Activated CD8-positive, alpha-beta memory T cell treated with anti-CD3 and anti-CD28 coated beads, Interleukin-2, amount 50 U/mL, for 24 hours (primary cell): ENCODE results near the gene TRAP1.
"Not testable (repeated sequence)": the region's sequence is repeated elsewhere in the genome, so short reads cannot be mapped to it uniquely, and the experiment has no call there.

Experiments
- DNase-seq: peaks from one replicate; pipeline ENCODE4 v3.0.0-alpha.2; 2020; ENCODE audit errors: extremely low read depth

TRAP1 gene

GRCh38 chr16:3736116-3736515, 18.8 kb upstream of the TRAP1 start:
- no peak for DNase-seq

GRCh38 chr16:3735541-3735940, 18.2 kb upstream of the TRAP1 start:
- DNase-seq = no peak

- DNase-seq = no peak
Observed at GRCh38 chr16:3734758-3735221, 17.5 kb upstream of the TRAP1 start.

GRCh38 chr16:3734084-3734757, 16.9 kb upstream of the TRAP1 start:
- DNase-seq = no peak

- no peak for DNase-seq
Observed at GRCh38 chr16:3732171-3732570, 14.8 kb upstream of the TRAP1 start.

- no peak for DNase-seq
Observed at GRCh38 chr16:3731126-3731935, 14.0 kb upstream of the TRAP1 start.

- no peak for DNase-seq
Observed at GRCh38 chr16:3730161-3731125, 13.1 kb upstream of the TRAP1 start.

- DNase-seq = no peak
Observed at GRCh38 chr16:3729161-3730112, 12.1 kb upstream of the TRAP1 start.

- DNase-seq = no peak
Observed at GRCh38 chr16:3728424-3729160, 11.3 kb upstream of the TRAP1 start.

GRCh38 chr16:3727806-3728381, 10.6 kb upstream of the TRAP1 start:
- no peak for DNase-seq

- no peak for DNase-seq
Observed at GRCh38 chr16:3726021-3726687, 8.8 kb upstream of the TRAP1 start.

- no peak for DNase-seq
Observed at GRCh38 chr16:3725276-3725675, 8.0 kb upstream of the TRAP1 start.

GRCh38 chr16:3722508-3722907, 5.2 kb upstream of the TRAP1 start:
- DNase-seq = no peak

- no peak for DNase-seq
Observed at GRCh38 chr16:3720418-3720817, 3.1 kb upstream of the TRAP1 start.

GRCh38 chr16:3718628-3719027, 1.3 kb upstream of the TRAP1 start:
- no peak for DNase-seq

GRCh38 chr16:3718019-3718391, 681 bp upstream of the TRAP1 start:
- DNase-seq = no peak

- no peak for DNase-seq
Observed at GRCh38 chr16:3716831-3717234, 491 bp downstream of the TRAP1 start.

- no peak for DNase-seq
Observed at GRCh38 chr16:3715430-3715829, 1.9 kb downstream of the TRAP1 start.

- not testable (repeated sequence) for DNase-seq
Observed at GRCh38 chr16:3714378-3714777, 2.9 kb downstream of the TRAP1 start.
